Stimulated activated naive CD4-positive, alpha-beta T cell treated with Interleukin-2 at 50 U/mL for 16 hours (primary cell): ENCODE results near the gene PSENEN.
"Not testable (repeated sequence)": the region's sequence is repeated elsewhere in the genome, so short reads cannot be mapped to it uniquely, and the experiment has no call there.

ENCODE experiments used
- DNase-seq: peaks from one replicate; lab custom pipeline; 2025; lab: John Stamatoyannopoulos, UW

Gene PSENEN

GRCh38 chr19:35788205-35788960, 42.9 kb downstream of the PSENEN start:
- no peak for DNase-seq

- DNase-seq = no peak
Measured at GRCh38 chr19:35789195-35789977, 43.9 kb downstream of the PSENEN start.

- DNase-seq = no peak
Measured at GRCh38 chr19:35789978-35790944, 44.8 kb downstream of the PSENEN start.

GRCh38 chr19:35790981-35791813, 45.7 kb downstream of the PSENEN start:
- no peak for DNase-seq

GRCh38 chr19:35791814-35792279, 46.4 kb downstream of the PSENEN start:
- DNase-seq = no peak

- DNase-seq = no peak
Measured at GRCh38 chr19:35792312-35792711, 46.9 kb downstream of the PSENEN start.

GRCh38 chr19:35792888-35793287, 47.4 kb downstream of the PSENEN start:
- DNase-seq = no peak

- no peak for DNase-seq
Measured at GRCh38 chr19:35793381-35794165, 48.1 kb downstream of the PSENEN start.

GRCh38 chr19:35795564-35795963, 50.1 kb downstream of the PSENEN start:
- DNase-seq = not testable (repeated sequence)
